Esophagus squamous epithelium (tissue), 5 donors: ENCODE data around the gene KRT7. TPM values are rescaled to one million over a fixed set of nuclear protein-coding genes. Genes with fewer than 3 reads are reported as not detected.

Experiments used
- DNase-seq: peaks from one replicate; lab custom pipeline; 2025; lab: John Stamatoyannopoulos, UW
- H3K27ac ChIP-seq, 4 donors: fragments of 200-600 bp; sonication (generic); one replicate each; pipeline ENCODE4 v1.5.1; 2016 to 2019; ENCODE audit warnings: mild to moderate bottlenecking in 1 of 4
- H3K27me3 ChIP-seq, 4 donors: fragments of 200-600 bp; sonication (generic); 1 replicate in 3 of 4; 2 replicates in 1 of 4; pipeline versions ENCODE4 v1.5.1 to v1.6.0; 2017 to 2021; ENCODE audit warnings: antibody characterized with exemption in 1 of 4
- H3K36me3 ChIP-seq, 3 donors: fragments of 200-600 bp; sonication (generic); one replicate each; pipeline ENCODE4 v1.5.1; 2016 to 2019
- H3K4me1 ChIP-seq, 3 donors: fragments of 200-600 bp; sonication (generic); one replicate each; pipeline ENCODE4 v1.5.1; 2017 to 2019
- H3K4me3 ChIP-seq, 4 donors: fragments of 200-600 bp; sonication (generic); 1 replicate in 3 of 4; 2 replicates in 1 of 4; pipeline ENCODE4 v1.5.1; 2016 to 2019; ENCODE audit warnings: mild to moderate bottlenecking in 2 of 4, moderate library complexity in 1 of 4
- H3K9me3 ChIP-seq, 3 donors: fragments of 200-600 bp; sonication (generic); one replicate each; pipeline ENCODE4 v1.5.1; 2016 to 2019
- CTCF ChIP-seq, 6 experiments: fragments of 450-650 bp in 4 of 6; fragments of 200-600 bp in 2 of 6; sonication (generic) in 2 of 6; IDR thresholded peaks; one replicate each; pipeline ENCODE4 v1.5.1; 2016 to 2019; ENCODE audit warnings: antibody characterized with exemption in 6 of 6, mild to moderate bottlenecking in 4 of 6, moderate library complexity in 4 of 6
- POLR2A ChIP-seq, 4 donors: fragments of 450-650 bp; IDR thresholded peaks; one replicate each; pipeline ENCODE4 v1.6.1; 2017; ENCODE audit warnings: antibody characterized with exemption in 4 of 4, mild to moderate bottlenecking in 4 of 4, moderate library complexity in 3 of 4
- WGBS, 2 donors: methylation state at CpG; one replicate each; pipeline ENCODE4 v1.1.5; 2018; 5-methylcytosine and 5-hydroxymethylcytosine counted together
- intact Hi-C: fragments of 100-400 bp; cut with DNase I; formaldehyde crosslinking; loops from one replicate; pipeline ENCODE4 v1.15.0; 2022
- total RNA-seq, 4 donors: library from RNA; depleted of rRNA; stranded (reverse); fragments of >200 nt; gene quantifications; one replicate each; pipeline ENCODE4 v1.1.0, GENCODE V29; 2016
- donor health status: DM: yes; HTN: yes; CAD: no.

KRT7 gene
- total RNA-seq, 4 donors from 2014 or later: 18.7 to 118 (median 64.4) TPM

GRCh38 chr12:52223406-52224039 lies 9.5 kb upstream of the KRT7 start:
- 85 to 94% methylated on average over 5 of the region's 5 CpGs for WGBS, 2 donors
- Histone ChIP-seq H3K9me3 (no peaks in the 10 kb centered on the region), H3K27me3 (peaks cover 0 to 27% (median 0%) of the 10 kb centered on the region in 4 donors), H3K4me3 (no peak overlapping the region), H3K27ac (no peak overlapping the region), H3K36me3 (no peaks in the 10 kb centered on the region), H3K4me1 (peaks cover 0 to 31% (median 3%) of the 10 kb centered on the region in 3 donors)
- intact Hi-C loops: no loop called here
- TF ChIP-seq POLR2A (IDR thresholded peaks at IDR 0.05) (no peak), CTCF (IDR thresholded peaks at IDR 0.05) (no peak)
- no peak for DNase-seq

GRCh38 chr12:52224151-52224550 lies 8.9 kb upstream of the KRT7 start:
- H3K27me3 ChIP-seq: peaks cover 0 to 32% (median 0%) of the 10 kb centered on the region in 4 donors
- no peaks in the 10 kb centered on the region for H3K36me3 ChIP-seq
- H3K9me3 ChIP-seq: no peaks in the 10 kb centered on the region
- intact Hi-C loops: no loop called here
- no peak for DNase-seq
- H3K4me3 ChIP-seq: no peak overlapping the region
- 37 to 41% methylated on average over 3 of the region's 3 CpGs for WGBS, 2 donors
- no peak overlapping the region for H3K27ac ChIP-seq
- no peak for TF ChIP-seq CTCF (IDR thresholded peaks at IDR 0.05)
- no peak for TF ChIP-seq POLR2A (IDR thresholded peaks at IDR 0.05)
- H3K4me1 ChIP-seq: peaks cover 0 to 30% (median 3%) of the 10 kb centered on the region in 3 donors

GRCh38 chr12:52225752-52226151 lies 7.3 kb upstream of the KRT7 start:
- Histone ChIP-seq H3K4me1 (peaks cover 0 to 25% (median 9%) of the 10 kb centered on the region in 3 donors), H3K9me3 (no peaks in the 10 kb centered on the region), H3K4me3 (no peak overlapping the region), H3K27me3 (peaks cover 0 to 38% (median 0%) of the 10 kb centered on the region in 4 donors), H3K27ac (no peak overlapping the region), H3K36me3 (no peaks in the 10 kb centered on the region)
- DNase-seq: no peak
- WGBS, 2 donors: 87 to 91% methylated on average over 4 of the region's 4 CpGs
- intact Hi-C loops: no loop called here
- TF ChIP-seq CTCF (IDR thresholded peaks at IDR 0.05) (no peak), POLR2A (IDR thresholded peaks at IDR 0.05) (no peak)

GRCh38 chr12:52226446-52226845 lies 6.6 kb upstream of the KRT7 start:
- Histone ChIP-seq H3K27me3 (peaks cover 0 to 40% (median 0%) of the 10 kb centered on the region in 4 donors), H3K4me1 (peaks cover 0 to 25% (median 13%) of the 10 kb centered on the region in 3 donors), H3K27ac (no peak overlapping the region), H3K4me3 (no peak overlapping the region), H3K36me3 (no peaks in the 10 kb centered on the region), H3K9me3 (no peaks in the 10 kb centered on the region)
- intact Hi-C loops: no loop called here
- WGBS, 2 donors: 49 to 62% methylated on average over 4 of the region's 4 CpGs
- TF ChIP-seq CTCF (IDR thresholded peaks at IDR 0.05) (no peak), POLR2A (IDR thresholded peaks at IDR 0.05) (no peak)
- DNase-seq: no peak

GRCh38 chr12:52227606-52228166 lies 5.4 kb upstream of the KRT7 start:
- Histone ChIP-seq H3K27ac (no peak overlapping the region), H3K9me3 (no peaks in the 10 kb centered on the region), H3K36me3 (no peaks in the 10 kb centered on the region), H3K27me3 (peaks cover 0 to 40% (median 0%) of the 10 kb centered on the region in 4 donors), H3K4me3 (no peak overlapping the region), H3K4me1 (peaks cover 11 to 29% (median 22%) of the 10 kb centered on the region in 3 donors)
- intact Hi-C loops: no loop called here
- 70 to 71% methylated on average over 5 of the region's 5 CpGs for WGBS, 2 donors
- DNase-seq: no peak
- TF ChIP-seq CTCF (IDR thresholded peaks at IDR 0.05) (no peak), POLR2A (IDR thresholded peaks at IDR 0.05) (no peak)
